Retinal pigment epithelial cell (primary cell): ENCODE results near the gene MAGI2.

Experiments
- DNase-seq: peaks from one replicate; pipeline ENCODE4 v3.0.0-alpha.2; 2010; ENCODE audit warnings: low read depth
- H3K4me3 ChIP-seq: 2 replicates; pipeline ENCODE4 v1.5.1; 2011; ENCODE audit warnings: mild to moderate bottlenecking, low read length, control low read depth, moderate library complexity
- CTCF ChIP-seq: conservative IDR thresholded peaks from 2 replicates; pipeline ENCODE4 v1.5.1; 2011; ENCODE audit warnings: low read depth, low read length, control low read depth, inconsistent platforms

The MAGI2 gene

DNA sequence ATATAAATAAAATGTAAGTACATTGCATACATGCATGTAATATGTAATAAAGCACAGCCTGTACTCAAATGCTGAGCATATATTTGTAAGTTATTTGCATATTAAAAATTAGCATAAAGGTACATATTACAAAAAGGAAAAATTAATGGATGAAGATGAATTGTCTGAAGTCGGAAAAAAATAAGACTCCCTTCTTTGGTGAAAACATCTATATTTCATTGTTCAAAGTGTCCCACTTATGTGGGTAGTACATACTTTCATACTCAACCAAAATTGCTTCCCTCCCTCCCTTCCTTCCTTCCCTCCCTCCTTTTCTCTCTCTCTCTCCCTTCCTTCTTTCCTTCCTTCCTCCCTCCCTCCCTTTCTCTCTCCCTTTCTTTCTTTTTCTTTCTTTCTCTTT is 498.1 kb downstream of the MAGI2 start:
- no peak overlapping the region for H3K4me3 ChIP-seq
- no peak for DNase-seq
- TF ChIP-seq CTCF: no peak

- DNase-seq: no peak
- TF ChIP-seq CTCF: no peak
- no peak overlapping the region for H3K4me3 ChIP-seq
Observed at GRCh38 chr7:78953726-78954363, 499.6 kb downstream of the MAGI2 start.

DNA sequence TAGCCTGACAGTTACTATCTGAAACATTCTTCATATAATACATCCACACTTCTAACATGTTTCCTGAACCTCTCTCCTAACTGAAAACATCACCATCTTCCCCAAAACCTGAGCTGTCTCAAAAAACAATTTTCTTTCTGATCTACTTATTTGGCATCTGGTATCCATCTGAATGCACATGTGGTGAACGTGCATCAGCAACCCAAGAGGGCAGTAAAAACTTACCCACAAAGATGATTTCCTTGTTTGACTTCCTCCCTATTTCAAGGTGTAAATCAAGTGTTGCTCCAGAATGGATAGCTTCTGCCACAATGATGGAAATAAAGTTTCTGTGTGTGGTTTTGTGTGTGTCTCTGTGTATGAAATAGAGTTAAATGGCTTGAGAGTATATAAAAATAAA is 500.4 kb downstream of the MAGI2 start:
- no peak for DNase-seq
- TF ChIP-seq CTCF: no peak
- no peak overlapping the region for H3K4me3 ChIP-seq

DNA sequence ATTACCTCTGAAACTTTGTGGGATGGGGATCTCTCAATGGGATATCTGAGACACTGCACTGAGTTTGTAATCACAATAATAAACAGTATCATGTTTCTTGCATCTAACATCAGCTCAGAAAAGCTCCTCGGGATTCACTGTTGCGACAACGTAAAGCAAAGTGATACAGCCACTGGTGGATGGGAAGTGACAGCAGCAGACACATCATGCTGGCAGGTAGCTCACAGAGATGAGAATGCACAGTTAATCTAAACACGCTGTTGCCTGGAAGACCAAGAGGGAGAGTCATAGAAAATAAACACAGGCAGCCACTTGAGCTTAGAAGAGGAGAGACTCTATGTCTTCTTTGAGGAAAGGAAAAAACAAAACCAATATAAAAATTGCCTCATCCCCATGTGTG is 513.8 kb downstream of the MAGI2 start:
- H3K4me3 ChIP-seq: no peak overlapping the region
- DNase-seq: no peak
- no peak for TF ChIP-seq CTCF

- TF ChIP-seq CTCF: peak; percentile 39
- no peak overlapping the region for H3K4me3 ChIP-seq
- DNase-seq: no peak
Observed at GRCh38 chr7:78924581-78924980, 528.9 kb downstream of the MAGI2 start.

GRCh38 chr7:78912781-78913180 is 540.7 kb downstream of the MAGI2 start:
- no peak for TF ChIP-seq CTCF
- no peak for DNase-seq
- no peak overlapping the region for H3K4me3 ChIP-seq

GRCh38 chr7:78906735-78907134 is 546.7 kb downstream of the MAGI2 start:
- no peak for DNase-seq
- no peak overlapping the region for H3K4me3 ChIP-seq
- TF ChIP-seq CTCF: no peak
